Activated CD8-positive, alpha-beta memory T cell treated with anti-CD3 and anti-CD28 coated beads for 36 hours (primary cell): ENCODE data around the gene CCDC24. TPM values are rescaled to one million over a fixed set of nuclear protein-coding genes. Genes with fewer than 3 reads are reported as not detected.

ENCODE experiments used
- CTCF ChIA-PET: fragments of 350-600 bp; sonication (Branson Sonifier 250); formaldehyde crosslinking; loops from one replicate; lab custom pipeline; 2021; ENCODE audit warnings: antibody characterized with exemption; lab: Charles Lee
- POLR2A ChIA-PET: fragments of 350-600 bp; sonication (Branson Sonifier 250); formaldehyde crosslinking; loops from one replicate; lab custom pipeline; 2021; ENCODE audit warnings: antibody characterized with exemption; lab: Charles Lee
- total RNA-seq, 2 experiments: library from RNA; stranded (reverse); gene quantifications; one replicate each; pipeline ENCODE4 v1.2.3, GENCODE V29; 2021

The CCDC24 gene
- total RNA-seq, 2 experiments from 2014 or later: 2.9 to 3.1 TPM

DNA sequence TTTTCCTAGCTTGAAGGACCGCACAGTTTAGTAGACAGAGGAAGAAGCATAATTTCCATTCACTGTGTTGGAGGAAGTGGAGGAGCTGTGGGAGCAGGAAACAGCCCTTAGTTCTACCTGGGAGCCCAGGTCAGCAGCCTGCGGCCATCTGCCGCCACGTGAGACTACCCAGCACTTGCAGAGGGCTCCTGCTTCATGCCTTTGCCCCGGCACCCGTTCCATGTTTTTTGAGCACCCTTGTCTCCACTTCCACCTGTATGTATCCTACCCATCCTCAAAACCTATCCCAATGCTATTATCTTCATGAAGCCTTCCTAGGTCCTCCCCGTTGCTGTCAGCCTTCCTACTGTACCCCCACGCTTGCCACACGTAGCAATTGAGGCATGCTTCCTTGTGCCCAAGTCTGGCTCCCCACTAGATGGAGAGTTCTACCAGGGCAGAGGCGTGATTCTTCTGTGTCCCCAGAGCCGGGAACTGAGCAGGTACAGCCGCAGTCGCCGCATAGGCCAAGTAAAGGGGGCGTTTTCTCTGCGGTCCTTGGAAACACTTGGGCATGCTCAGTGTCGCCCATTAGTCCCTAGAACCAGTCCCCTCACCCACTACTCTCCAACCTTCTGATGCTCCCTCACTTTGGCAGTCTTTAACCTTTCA lies 38.0 kb downstream of the CCDC24 start:
- ChIA-PET POLR2A (no interaction called here), CTCF (interaction anchor here (1.8 to 3.2 kb wide), 2 partner anchors 24 to 54 kb away, joined by 6 to 14 read pairs; partner anchors contain the start of gene ATP6V0B)

GRCh38 chr1:44029911-44030604 lies 38.7 kb downstream of the CCDC24 start:
- POLR2A ChIA-PET: interaction anchor here (1.0 to 1.6 kb wide), 3 partner anchors 42 to 323 kb away, joined by 3 to 10 read pairs (median 4); no protein-coding TSS in a partner anchor
- CTCF ChIA-PET: interaction anchor here (1.8 to 3.2 kb wide), 2 partner anchors 24 to 55 kb away, joined by 6 to 14 read pairs; partner anchors contain the start of gene ATP6V0B

DNA sequence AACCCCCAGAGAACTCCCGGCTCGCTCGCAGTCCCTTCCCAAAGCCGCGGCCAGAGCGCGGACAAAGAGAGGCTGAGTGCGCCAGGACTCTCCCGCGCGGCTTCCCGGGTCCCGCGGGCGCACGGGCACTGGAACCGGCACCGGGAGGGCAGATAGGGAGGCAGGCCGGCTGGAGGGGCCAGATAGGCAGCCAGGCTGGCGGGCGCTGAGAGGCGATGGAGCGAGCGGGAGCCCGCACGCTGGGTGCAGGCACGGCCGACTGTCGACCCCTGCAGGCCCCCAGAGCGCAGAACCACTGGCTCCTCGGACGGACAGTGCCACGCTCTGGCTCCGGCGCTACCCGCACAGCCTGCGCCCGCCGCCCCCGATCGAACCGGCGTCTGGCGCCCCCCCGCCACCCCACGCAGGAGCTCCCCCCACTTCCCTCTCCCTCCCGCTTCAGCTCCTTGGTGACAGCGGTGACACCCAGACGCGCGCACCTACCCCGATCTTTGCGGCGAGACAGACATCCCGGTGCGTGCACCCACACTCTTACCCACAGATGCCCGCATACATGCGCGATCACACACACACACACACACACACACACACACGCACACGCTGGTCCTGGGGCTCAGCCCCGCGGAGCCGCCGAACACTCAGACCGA lies 39.3 kb downstream of the CCDC24 start:
- ChIA-PET POLR2A (interaction anchor here (0.6 to 1.6 kb wide), 5 partner anchors 18 to 324 kb away, joined by 3 to 10 read pairs (median 4); no protein-coding TSS in a partner anchor), CTCF (interaction anchor here (0.8 to 3.2 kb wide), 5 partner anchors 17 to 268 kb away, joined by 3 to 14 read pairs (median 3); partner anchors contain the start of gene ATP6V0B)

GRCh38 chr1:44031252-44032169 lies 40.1 kb downstream of the CCDC24 start, which contains the start of gene SLC6A9:
Gene SLC6A9 (minus strand): TSS chr1:44031462. CDS start chr1:44024277, 7,185 bp downstream.
- ChIA-PET POLR2A (interaction anchor here (0.6 to 1.6 kb wide), 5 partner anchors 18 to 325 kb away, joined by 3 to 10 read pairs (median 4); no protein-coding TSS in a partner anchor), CTCF (interaction anchor here (0.8 to 3.2 kb wide), 5 partner anchors 17 to 268 kb away, joined by 3 to 14 read pairs (median 3); partner anchors contain the start of gene ATP6V0B)

- POLR2A ChIA-PET: no interaction called here
- CTCF ChIA-PET: interaction anchor here (3.2 kb wide), 1 partner anchor 26 kb away, joined by 14 read pairs; no protein-coding TSS in a partner anchor
These were observed 40.9 kb downstream of the CCDC24 start for GRCh38 chr1:44032170-44032790.

GRCh38 chr1:44033041-44033575 lies 41.7 kb downstream of the CCDC24 start:
- ChIA-PET POLR2A (no interaction called here), CTCF (interaction anchor here (4.3 kb wide), 1 partner anchor 27 kb away, joined by 55 read pairs; no protein-coding TSS in a partner anchor)

DNA sequence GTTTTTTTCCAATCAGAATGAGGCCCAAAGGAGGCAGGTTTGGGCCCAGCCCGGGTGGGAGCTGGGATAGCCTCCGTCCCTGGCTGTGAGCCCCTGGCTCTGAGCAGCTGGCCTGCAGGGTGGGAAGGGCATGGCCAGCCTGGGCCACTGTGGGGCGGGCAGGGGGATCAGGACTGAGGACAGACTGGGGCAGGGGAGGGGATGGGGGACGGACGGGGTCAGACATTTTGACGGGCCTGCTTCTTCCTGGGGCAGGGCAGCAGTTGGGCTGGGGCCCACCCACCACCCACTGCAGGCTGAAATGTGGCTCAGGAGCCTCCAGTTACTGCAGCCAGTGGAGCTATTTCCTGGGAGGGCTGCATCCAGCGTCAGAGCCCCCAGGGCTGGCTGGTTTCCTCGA lies 42.4 kb downstream of the CCDC24 start:
- CTCF ChIA-PET: interaction anchor here (4.3 kb wide), 1 partner anchor 28 kb away, joined by 55 read pairs; no protein-coding TSS in a partner anchor
- POLR2A ChIA-PET: no interaction called here

DNA sequence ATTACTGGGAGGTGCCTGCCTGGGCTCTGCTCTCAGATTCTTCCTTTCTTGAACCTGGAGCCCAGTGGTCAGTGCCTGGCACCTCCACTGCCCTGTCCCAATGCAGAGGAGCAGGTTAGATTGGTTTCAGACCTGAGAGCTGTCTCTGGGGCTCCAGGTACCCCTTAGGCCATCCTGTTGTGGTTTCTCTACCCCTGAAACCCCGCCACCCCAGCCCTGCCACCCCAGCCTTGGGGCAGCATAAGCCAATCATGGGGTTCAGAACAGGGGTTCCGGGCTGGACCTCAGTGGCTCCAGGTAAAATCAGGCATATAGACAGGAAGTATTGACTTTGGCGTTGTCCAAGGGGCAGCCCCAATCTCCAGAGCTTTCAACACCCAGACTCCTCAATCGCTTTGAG lies 43.0 kb downstream of the CCDC24 start:
- CTCF ChIA-PET: interaction anchor here (4.3 kb wide), 1 partner anchor 29 kb away, joined by 55 read pairs; no protein-coding TSS in a partner anchor
- POLR2A ChIA-PET: no interaction called here

DNA sequence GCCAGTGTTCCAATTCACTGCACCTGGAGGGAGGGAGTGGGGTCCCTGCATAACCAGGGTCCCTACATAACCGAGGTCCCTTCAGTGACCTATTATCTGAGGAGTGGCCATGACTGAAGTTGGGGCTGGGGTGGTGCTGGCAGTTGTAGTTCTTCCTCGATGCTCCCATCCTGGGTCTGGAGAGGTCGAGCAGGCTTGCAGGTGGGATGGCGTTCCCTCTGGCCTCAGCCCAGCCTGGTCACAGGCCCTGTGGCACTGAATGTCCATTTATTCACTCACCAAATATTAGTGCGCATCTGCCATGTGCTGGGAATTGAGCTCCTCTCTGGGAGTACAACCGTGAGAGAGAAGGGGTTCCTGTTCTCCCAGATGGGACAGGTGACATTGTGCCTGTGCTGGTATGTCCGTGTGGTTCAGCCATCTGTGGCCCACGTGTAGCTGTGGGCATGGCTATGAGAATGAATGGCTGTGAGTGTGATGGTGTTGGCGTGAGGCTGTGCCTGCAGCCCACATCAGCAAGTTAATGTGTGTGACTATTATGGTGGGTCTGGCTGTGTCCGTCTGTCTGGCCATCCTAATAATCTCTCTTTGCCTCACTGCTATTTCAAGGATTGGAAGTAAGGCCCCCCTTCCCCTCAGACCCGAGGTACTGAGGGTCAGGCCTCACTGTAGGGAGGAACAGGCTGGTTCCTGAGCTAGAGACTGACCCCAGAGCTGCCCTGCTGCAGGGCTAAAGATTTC lies 43.7 kb downstream of the CCDC24 start:
- CTCF ChIA-PET: interaction anchor here (1.6 to 4.3 kb wide), 4 partner anchors 13 to 269 kb away, joined by 3 to 55 read pairs (median 11); no protein-coding TSS in a partner anchor
- POLR2A ChIA-PET: no interaction called here

- ChIA-PET POLR2A (interaction anchor here (1.5 kb wide), 1 partner anchor 31 kb away, joined by 4 read pairs; no protein-coding TSS in a partner anchor), CTCF (interaction anchor here (1.1 to 4.3 kb wide), 7 partner anchors 8 to 272 kb away, joined by 3 to 55 read pairs (median 7); no protein-coding TSS in a partner anchor)
These were observed 44.5 kb downstream of the CCDC24 start for GRCh38 chr1:44035726-44036408.

GRCh38 chr1:44036409-44037139 lies 45.2 kb downstream of the CCDC24 start:
- ChIA-PET POLR2A (interaction anchor here (1.5 kb wide), 1 partner anchor 31 kb away, joined by 4 read pairs; no protein-coding TSS in a partner anchor), CTCF (interaction anchor here (0.8 to 4.3 kb wide), 9 partner anchors 9 to 273 kb away, joined by 3 to 55 read pairs (median 4); no protein-coding TSS in a partner anchor)

DNA sequence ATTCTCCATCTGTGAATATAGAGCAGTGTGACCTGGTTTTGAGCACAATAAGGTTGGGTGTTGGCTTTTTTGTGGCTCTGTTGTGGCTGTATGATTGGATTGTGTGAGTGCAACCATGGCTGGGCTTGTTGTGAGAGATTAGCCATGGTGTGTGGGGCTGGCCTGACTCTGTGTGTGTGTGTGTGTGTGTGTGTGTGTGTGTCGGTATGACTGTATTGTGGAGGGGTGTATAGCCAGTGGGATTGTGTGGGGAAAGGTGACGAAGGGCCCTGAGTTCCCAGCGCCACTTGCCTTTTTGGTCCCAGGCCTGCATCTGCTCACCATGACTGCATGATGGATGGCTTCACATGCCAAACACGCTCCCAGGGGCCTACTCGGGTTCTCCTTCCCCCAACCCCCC lies 45.8 kb downstream of the CCDC24 start:
- POLR2A ChIA-PET: interaction anchor here (1.5 kb wide), 1 partner anchor 32 kb away, joined by 4 read pairs; no protein-coding TSS in a partner anchor

DNA sequence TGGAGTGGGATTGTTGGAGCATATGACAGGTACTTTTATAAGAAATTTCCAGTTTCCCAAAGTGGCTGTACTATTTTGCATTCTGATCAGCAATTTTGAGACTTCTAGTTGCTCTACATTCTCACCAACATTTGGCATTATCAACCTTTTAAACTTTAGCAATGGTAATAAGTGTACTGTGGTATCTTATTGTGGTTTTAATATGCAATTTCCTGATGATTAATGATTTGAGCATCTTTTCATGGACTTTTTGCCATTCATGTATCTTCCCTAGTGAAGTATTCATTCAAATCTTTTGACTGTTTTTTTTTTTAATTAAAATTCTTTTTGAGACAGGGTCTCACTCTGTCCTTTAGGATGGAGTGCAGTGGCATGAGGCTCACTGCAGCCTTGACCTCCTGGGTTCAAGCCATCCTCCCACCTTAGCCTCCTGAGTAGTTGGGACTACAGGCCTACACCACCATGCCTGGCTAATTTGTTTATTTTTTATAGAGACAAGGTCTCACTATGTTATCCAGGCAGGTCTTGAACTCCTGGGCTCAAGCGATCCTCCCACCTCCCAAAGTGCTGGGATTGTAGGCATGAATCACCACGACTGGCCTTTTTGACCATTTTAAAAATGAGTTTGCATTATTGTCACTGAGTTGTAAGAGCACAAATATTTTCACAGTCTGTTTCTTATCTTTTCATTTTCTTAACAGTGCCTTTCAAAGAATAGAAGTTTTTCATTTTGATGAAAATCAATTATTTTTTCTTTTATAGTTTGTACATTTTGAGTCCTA lies 47.7 kb downstream of the CCDC24 start:
- CTCF ChIA-PET: interaction anchor here (1.2 to 1.4 kb wide), 2 partner anchors 34 to 46 kb away, joined by 3 to 8 read pairs; no protein-coding TSS in a partner anchor

More for the DNA sequence above, 45.8 kb downstream of the CCDC24 start:
- CTCF ChIA-PET: interaction anchor here (0.8 to 4.3 kb wide), 9 partner anchors 9 to 274 kb away, joined by 3 to 55 read pairs (median 4); no protein-coding TSS in a partner anchor

GRCh38 chr1:44040418-44040817 lies 49.0 kb downstream of the CCDC24 start:
- POLR2A ChIA-PET: interaction anchor here (0.5 kb wide), 1 partner anchor 125 kb away, joined by 3 read pairs; no protein-coding TSS in a partner anchor
- CTCF ChIA-PET: interaction anchor here (1.2 to 3.6 kb wide), 3 partner anchors 35 to 47 kb away, joined by 3 to 20 read pairs (median 8); no protein-coding TSS in a partner anchor

More for the DNA sequence above, 47.7 kb downstream of the CCDC24 start:
- POLR2A ChIA-PET: no interaction called here
